Right cardiac atrium (tissue), 5 donors: ENCODE measurements around the gene STK38. TPM values are rescaled to one million over a fixed set of nuclear protein-coding genes. Genes with fewer than 3 reads are reported as not detected.
"Not testable (repeated sequence)": the region's sequence is repeated elsewhere in the genome, so short reads cannot be mapped to it uniquely, and the experiment has no call there.

ENCODE experiments used
- ATAC-seq, 2 donors: fragments of 200-7000 bp; cut with Tn5 transposase; one replicate each; pipeline versions ENCODE4 v1.8.0 to v1.9.1; 2020; ENCODE audit warnings: moderate library complexity in 2 of 2, mild to moderate bottlenecking in 1 of 2
- DNase-seq, 3 donors: peaks; one replicate each; pipeline ENCODE4 v3.0.0-alpha.2; 2020
- H3K27ac ChIP-seq: one replicate; pipeline ENCODE4 v1.5.1; 2013; ENCODE audit warnings: mild to moderate bottlenecking, low read length, control low read depth, moderate library complexity
- H3K27me3 ChIP-seq: one replicate; pipeline ENCODE4 v1.6.1; 2013; ENCODE audit not compliant: control insufficient read depth, insufficient read depth
- H3K4me1 ChIP-seq: one replicate; pipeline ENCODE4 v1.6.1; 2013; ENCODE audit warnings: low read length; ENCODE audit not compliant: control insufficient read depth, insufficient read depth
- H3K4me3 ChIP-seq: one replicate; pipeline ENCODE4 v1.5.1; 2013; ENCODE audit warnings: low read length, control low read depth
- H3K9me3 ChIP-seq: one replicate; pipeline ENCODE4 v1.6.1; 2013; ENCODE audit warnings: low read length; ENCODE audit not compliant: control insufficient read depth
- WGBS: extraction: QIAGEN DNeasy Blood & Tissue Kit; methylation state at CpG from one replicate; pipeline ENCODE4 v1.1.7; 2013; 5-methylcytosine and 5-hydroxymethylcytosine counted together
- intact Hi-C, 4 donors: fragments of 100-400 bp; cut with DNase I; formaldehyde crosslinking; loops; one replicate each; pipeline versions ENCODE4 v1.11.0 to v1.14.0; 2022 to 2023
- polyA plus RNA-seq: library from polyadenylated mRNA; stranded (reverse); fragments of 200-250 nt; gene quantifications from one replicate; pipeline ENCODE4 v1.2.3, GENCODE V29; 2013
- total RNA-seq, 4 donors: library from RNA; stranded (reverse); fragmentation: NEBNext Ultra II Directional; extraction: Animal tissue kit (Norgen Biotek cat#: 25700); gene quantifications; one replicate each; pipeline ENCODE4 v1.2.1, GENCODE V29; 2021
- donor health status: healthy with polysubstance abuse.
- donor health status: DM: no; HTN: yes; CAD: no.
- donor health status: DM: no; HTN: no; CAD: no.
- donor health status: DM: no; HTN: yes; CAD: no; lungs with severe emphysema.
- donor health status: DM: yes; HTN: yes; CAD: no.

STK38 gene
- total and polyA plus RNA-seq, 5 donors = 12.2 to 23.7 (median 22.3) TPM

DNA sequence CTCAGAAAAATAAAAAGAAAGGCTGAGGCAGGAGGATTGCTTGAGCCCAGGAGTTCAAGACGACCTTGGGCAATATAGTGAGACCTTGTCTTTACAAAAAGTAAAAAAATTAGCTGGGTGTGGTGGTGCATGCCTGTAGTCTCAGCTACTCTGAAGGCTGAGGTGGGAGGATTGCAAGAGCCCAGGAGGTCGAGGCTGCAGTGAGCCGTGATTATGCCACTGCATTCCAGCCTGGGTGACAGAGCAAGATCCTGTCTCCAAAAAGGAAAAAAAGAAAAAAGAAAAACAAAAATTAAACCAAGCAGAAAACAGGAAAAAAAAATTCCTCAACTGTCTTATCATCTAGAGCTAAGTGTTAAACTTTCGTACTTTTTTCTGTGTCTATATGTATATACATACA lies 34.4 kb upstream of the STK38 start:
- no peak overlapping the region for H3K4me3 ChIP-seq
- no peak for DNase-seq
- ATAC-seq = no peak
- intact Hi-C loops = no loop called here
- no peaks in the 10 kb centered on the region for H3K4me1 ChIP-seq
- WGBS = 90% methylated on average over 4 of the region's 4 CpGs
- H3K9me3 ChIP-seq = no peaks in the 10 kb centered on the region
- no peak overlapping the region for H3K27ac ChIP-seq
- H3K27me3 ChIP-seq = no peaks in the 10 kb centered on the region

DNA sequence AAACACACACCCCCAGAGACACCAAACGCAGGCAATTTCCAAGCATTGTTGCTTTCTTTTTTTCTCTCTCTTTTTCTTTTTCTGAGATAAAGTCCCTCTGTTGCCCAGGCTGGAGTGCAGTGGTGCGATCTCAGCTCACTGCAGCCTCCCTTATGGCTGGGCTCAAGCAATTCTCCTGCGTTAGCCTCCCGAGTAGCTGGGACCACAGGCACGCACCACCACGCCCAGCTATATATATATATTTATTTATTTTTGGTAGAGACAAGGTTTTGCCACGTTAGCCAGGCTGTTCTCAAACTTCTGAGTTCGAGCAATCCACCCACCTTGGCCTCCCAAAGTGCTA lies 32.9 kb upstream of the STK38 start:
- Histone ChIP-seq H3K27me3 (no peaks in the 10 kb centered on the region), H3K9me3 (no peaks in the 10 kb centered on the region), H3K4me3 (no peak overlapping the region), H3K27ac (no peak overlapping the region), H3K4me1 (no peaks in the 10 kb centered on the region)
- intact Hi-C loops = no loop called here
- DNase-seq = no peak
- no peak for ATAC-seq
- 85% methylated on average over 8 of the region's 8 CpGs for WGBS

- ATAC-seq (peak in 1 of 2 donors; percentile 9), DNase-seq (no peak)
- Histone ChIP-seq H3K9me3 (no peaks in the 10 kb centered on the region), H3K27ac (no peak overlapping the region), H3K4me1 (no peaks in the 10 kb centered on the region), H3K27me3 (no peaks in the 10 kb centered on the region), H3K4me3 (no peak overlapping the region)
- 86% methylated on average over 4 of the region's 4 CpGs for WGBS
- intact Hi-C loops = no loop called here
Observed at GRCh38 chr6:36578431-36578830, 31.2 kb upstream of the STK38 start.

- DNase-seq (no peak), ATAC-seq (no peak)
- Histone ChIP-seq H3K4me1 (no peaks in the 10 kb centered on the region), H3K27me3 (no peaks in the 10 kb centered on the region), H3K27ac (no peak overlapping the region), H3K9me3 (no peaks in the 10 kb centered on the region), H3K4me3 (no peak overlapping the region)
- intact Hi-C loops = no loop called here
- 95% methylated on average over 5 of the region's 5 CpGs for WGBS
Observed at GRCh38 chr6:36578030-36578429, 30.8 kb upstream of the STK38 start.

- Histone ChIP-seq H3K27ac (no peak overlapping the region), H3K9me3 (no peaks in the 10 kb centered on the region), H3K27me3 (no peaks in the 10 kb centered on the region), H3K4me1 (no peaks in the 10 kb centered on the region), H3K4me3 (no peak overlapping the region)
- 38% methylated on average over 2 of the region's 2 CpGs for WGBS
- intact Hi-C loops = no loop called here
- peak in 1 of 2 donors; percentile 15 for ATAC-seq
- DNase-seq = no peak
Observed at GRCh38 chr6:36577301-36577700, 30.0 kb upstream of the STK38 start.

- no peaks in the 10 kb centered on the region for H3K4me1 ChIP-seq
- no peak for ATAC-seq
- H3K27ac ChIP-seq = no peak overlapping the region
- WGBS = 91% methylated on average over 7 of the region's 7 CpGs
- H3K4me3 ChIP-seq = no peak overlapping the region
- DNase-seq = no peak
- intact Hi-C loops = no loop called here
- H3K9me3 ChIP-seq = no peaks in the 10 kb centered on the region
- no peaks in the 10 kb centered on the region for H3K27me3 ChIP-seq
Observed at GRCh38 chr6:36576578-36576977, 29.3 kb upstream of the STK38 start.

DNA sequence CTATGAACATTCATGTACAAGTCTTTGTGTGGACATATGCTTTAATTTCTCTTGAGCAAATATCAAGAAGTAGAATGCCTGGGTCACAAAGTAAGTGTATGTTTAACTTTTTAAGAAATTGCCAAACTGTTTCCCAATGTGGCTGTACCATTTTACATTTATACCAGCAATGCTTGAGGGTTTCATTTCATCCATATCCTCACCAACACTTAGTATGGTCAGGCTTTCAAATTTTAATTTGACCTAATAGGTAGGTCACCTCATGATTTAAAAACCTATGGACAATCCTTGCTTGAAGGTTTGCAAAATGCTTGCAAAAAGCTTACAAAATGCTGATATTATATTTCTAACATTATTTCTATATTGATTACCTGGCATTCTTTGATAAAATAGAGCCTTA lies 27.4 kb upstream of the STK38 start:
- H3K9me3 ChIP-seq = no peaks in the 10 kb centered on the region
- no peak for ATAC-seq

GRCh38 chr6:36572353-36573311 lies 25.4 kb upstream of the STK38 start:
- intact Hi-C loops, H3K27ac ChIP-seq, H3K9me3 ChIP-seq, H3K27me3 ChIP-seq, H3K4me1 ChIP-seq, H3K4me3 ChIP-seq, ATAC-seq, DNase-seq: not testable (repeated sequence)
- 95% methylated on average over 12 of the region's 12 CpGs for WGBS

More for the DNA sequence above, 27.4 kb upstream of the STK38 start:
- DNase-seq = no peak
- intact Hi-C loops = no loop called here
- Histone ChIP-seq H3K4me3 (no peak overlapping the region), H3K4me1 (no peaks in the 10 kb centered on the region), H3K27ac (no peak overlapping the region), H3K27me3 (no peaks in the 10 kb centered on the region)

DNA sequence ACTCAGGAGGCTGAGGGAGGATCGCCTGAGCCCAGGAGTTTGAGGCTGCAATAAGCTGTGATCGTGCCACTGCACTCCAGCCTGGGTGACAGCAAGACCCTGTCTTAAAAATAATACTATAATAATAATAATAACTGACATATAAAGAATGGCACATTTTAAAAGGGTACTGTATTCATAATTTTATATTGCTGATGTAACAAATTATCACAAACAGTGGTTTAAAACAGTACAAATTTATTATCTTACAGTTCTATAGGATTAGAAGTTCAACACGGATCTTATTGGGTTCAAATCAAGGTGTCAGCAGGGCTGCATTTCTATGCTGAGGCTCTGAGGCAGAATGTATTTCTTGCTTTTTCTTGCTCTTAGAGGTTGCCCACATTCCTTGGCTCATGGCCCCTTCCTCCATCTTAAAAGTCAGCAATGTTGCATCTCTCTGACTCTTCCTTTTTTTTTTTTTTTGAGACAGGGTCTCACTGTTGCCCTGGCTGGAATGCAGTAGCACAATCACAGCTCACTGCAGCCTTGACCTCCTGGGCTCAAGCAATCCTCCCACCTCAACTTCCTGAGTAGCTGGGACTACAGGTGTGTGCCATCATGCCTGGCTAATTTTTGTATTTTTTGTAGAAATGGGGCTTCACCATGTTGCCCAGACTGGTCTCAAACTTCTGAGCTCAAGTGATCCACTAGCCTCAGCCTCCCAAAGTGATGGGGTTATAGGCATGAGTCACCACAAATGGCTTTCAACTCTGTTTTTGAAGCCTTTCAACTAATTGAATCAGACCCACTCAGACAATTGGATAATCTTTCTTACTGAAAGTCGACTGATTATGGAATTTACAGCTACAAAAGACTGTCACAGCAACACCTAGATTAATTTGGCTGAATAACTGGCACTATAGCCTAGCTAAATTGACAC lies 24.1 kb upstream of the STK38 start:
- Histone ChIP-seq H3K4me1 (no peaks in the 10 kb centered on the region), H3K4me3 (no peak overlapping the region), H3K9me3 (no peaks in the 10 kb centered on the region), H3K27me3 (no peaks in the 10 kb centered on the region), H3K27ac (no peak overlapping the region)
- DNase-seq (no peak), ATAC-seq (no peak)
- intact Hi-C loops = no loop called here
- WGBS = 88% methylated on average over 4 of the region's 4 CpGs

GRCh38 chr6:36570264-36570663 lies 23.0 kb upstream of the STK38 start:
- Histone ChIP-seq H3K4me3 (no peak overlapping the region), H3K9me3 (no peaks in the 10 kb centered on the region), H3K4me1 (no peaks in the 10 kb centered on the region), H3K27ac (no peak overlapping the region), H3K27me3 (no peaks in the 10 kb centered on the region)
- WGBS = 91% methylated on average over 2 of the region's 2 CpGs
- no peak for ATAC-seq
- intact Hi-C loops = no loop called here
- DNase-seq = no peak

- DNase-seq = no peak
- 90% methylated on average over 8 of the region's 8 CpGs for WGBS
- H3K27ac ChIP-seq = no peak overlapping the region
- intact Hi-C loops = no loop called here
- no peak for ATAC-seq
- H3K4me1 ChIP-seq = no peaks in the 10 kb centered on the region
- no peaks in the 10 kb centered on the region for H3K27me3 ChIP-seq
- no peaks in the 10 kb centered on the region for H3K9me3 ChIP-seq
- H3K4me3 ChIP-seq = no peak overlapping the region
Observed at GRCh38 chr6:36566418-36566905, 19.2 kb upstream of the STK38 start.
